GM20000 (cell line): Measurements from ENCODE around the gene AIG1.

Experiments
- DNase-seq: peaks from one replicate; pipeline ENCODE4 v3.0.0; 2012; ENCODE audit warnings: low spot score
- TF ChIP-seq, protein P1 (sequence below): IDR thresholded peaks from 2 replicates; pipeline ENCODE4 v1.5.1; 2012; ENCODE audit warnings: mild to moderate bottlenecking, control low read depth; ENCODE audit errors: extremely low read depth, missing control alignments

AIG1 gene

DNA sequence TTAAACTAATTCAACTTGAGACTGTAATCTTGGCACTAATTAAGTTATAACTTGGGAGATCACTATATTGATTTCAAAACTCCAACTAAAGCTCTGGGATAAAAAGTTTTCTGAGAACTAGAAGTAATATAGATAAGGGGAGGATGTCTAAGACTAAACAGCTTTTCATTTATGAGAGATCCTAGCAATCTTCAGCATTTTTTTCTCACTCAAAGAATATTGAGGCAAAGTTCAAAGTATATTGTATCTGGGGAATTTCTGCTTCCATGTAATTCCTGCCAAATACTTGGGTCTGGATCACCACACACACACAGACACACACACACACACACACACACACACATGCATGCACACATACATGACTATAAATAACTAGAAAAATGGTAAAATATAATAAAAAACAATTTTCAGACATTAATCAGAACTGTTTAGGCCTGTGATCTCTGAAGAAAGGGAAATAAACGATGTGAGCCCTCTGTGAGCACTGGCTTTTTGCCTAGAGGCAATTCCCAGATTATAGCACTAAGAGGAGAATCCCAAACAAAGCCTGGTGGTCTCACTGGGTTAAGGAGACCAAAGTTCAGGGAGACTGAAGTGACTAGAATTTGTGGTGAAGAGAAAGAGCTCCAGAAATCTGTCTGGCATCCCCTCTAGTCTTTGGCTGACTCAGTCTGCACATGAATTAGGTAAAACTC lies 297.0 kb downstream of the AIG1 start:
- DNase-seq: no peak
- TF ChIP-seq, protein P1, sequence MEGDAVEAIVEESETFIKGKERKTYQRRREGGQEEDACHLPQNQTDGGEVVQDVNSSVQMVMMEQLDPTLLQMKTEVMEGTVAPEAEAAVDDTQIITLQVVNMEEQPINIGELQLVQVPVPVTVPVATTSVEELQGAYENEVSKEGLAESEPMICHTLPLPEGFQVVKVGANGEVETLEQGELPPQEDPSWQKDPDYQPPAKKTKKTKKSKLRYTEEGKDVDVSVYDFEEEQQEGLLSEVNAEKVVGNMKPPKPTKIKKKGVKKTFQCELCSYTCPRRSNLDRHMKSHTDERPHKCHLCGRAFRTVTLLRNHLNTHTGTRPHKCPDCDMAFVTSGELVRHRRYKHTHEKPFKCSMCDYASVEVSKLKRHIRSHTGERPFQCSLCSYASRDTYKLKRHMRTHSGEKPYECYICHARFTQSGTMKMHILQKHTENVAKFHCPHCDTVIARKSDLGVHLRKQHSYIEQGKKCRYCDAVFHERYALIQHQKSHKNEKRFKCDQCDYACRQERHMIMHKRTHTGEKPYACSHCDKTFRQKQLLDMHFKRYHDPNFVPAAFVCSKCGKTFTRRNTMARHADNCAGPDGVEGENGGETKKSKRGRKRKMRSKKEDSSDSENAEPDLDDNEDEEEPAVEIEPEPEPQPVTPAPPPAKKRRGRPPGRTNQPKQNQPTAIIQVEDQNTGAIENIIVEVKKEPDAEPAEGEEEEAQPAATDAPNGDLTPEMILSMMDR: no peak

DNA sequence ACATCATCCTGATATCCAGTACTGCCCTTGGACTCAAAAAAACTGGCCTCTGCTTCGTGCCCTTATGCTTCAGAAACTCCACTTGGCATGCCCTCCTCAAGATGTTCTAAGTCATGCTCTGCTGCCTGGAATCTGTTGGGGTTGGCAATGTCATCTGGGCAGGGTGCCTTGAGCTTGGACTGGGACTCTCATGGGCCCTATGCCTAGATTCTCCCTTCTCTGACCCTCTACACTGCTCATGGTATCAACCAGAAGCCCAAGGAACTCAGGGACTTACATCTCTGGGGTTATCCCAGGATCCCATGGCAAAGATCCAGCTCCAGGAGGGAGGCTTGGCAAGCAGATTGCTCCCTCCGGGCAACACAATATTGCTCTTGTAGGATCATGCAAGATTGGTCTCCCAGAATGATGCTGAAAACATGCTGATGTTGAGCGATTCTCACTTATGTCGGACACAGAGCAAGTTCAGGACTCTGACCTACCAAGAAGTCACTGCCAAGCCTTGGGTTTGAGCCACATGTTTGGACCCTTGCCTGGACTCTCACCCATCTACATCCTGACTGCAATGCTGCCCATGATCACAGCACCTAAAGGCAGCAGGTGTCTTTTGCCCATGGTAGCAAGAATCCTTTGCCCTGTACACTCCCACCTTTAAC lies 301.0 kb downstream of the AIG1 start:
- TF ChIP-seq, protein P1: no peak
- no peak for DNase-seq

DNA sequence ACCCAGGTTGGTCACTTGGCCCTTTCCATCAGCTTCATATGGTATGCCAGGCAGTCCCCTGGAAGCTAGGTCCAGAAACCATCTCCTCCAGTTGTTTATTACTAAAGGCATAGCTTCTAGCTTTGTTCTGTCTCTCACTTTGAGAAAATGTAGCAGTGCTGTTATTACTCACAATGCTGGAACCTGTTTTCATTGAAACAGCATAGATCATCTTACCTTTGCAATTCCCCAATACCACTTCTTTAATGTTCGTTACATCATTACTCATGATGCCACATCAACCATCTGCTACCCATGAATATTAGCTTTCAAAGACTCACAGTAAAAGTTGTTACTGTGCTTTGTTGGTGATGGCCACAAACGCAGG lies 301.5 kb downstream of the AIG1 start:
- TF ChIP-seq, protein P1: no peak
- no peak for DNase-seq

DNA sequence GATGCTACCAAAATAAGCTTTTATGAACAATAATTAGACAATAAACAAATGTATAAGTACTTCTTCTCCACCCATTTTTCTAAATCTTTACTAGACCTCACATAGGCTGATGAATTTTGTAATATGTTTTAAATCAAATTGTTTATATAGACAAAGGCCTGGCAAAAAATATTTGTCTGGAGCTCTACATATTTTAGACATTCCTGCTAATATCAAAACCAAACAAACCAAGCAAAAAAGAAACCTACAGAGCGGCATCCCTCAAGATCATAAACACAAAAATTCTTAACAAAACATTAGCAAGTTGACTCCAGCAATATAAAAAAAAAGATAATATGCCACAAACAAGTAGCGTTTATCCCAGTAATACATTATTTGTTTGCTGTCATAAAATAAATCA lies 302.6 kb downstream of the AIG1 start:
- TF ChIP-seq, protein P1: no peak
- no peak for DNase-seq

DNA sequence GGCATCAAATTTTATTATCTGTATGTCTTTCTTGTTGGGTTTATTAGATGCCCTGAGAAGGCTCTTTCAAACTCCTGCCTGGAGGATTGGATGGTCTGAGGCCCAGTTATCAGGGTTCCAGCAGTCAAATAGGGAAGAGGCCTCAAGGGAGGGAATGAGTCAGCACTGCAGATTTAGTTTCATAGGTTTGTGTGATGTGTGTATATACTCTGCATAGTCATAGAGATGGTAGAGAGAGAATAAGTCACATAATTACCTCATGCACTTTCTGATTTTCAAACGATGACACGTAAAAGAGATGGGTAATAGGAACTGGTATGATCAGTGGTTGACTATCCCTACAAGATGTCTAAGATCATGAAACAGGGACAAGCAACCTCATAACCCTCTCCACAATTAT lies 307.7 kb downstream of the AIG1 start:
- TF ChIP-seq, protein P1: no peak
- DNase-seq: peak; percentile 61

DNA sequence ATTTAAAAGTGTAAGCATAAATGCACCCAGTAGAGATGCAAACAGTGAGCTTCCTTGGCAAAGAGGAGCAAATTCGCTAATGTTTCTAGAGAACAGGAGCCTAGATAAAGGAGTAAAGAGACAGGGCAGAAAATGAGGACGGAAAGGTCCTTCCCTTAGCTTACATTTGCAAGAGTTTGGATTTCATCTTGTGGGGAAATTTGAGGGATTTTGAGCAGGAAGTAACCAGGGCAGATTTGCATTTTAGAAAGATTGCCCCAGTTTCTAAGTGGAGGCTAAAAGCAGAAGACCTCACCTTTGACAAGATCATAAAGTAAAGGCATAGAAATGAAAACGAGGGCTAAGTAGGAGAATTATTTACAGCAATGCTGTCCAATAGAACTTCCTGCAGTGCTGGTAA lies 309.3 kb downstream of the AIG1 start:
- TF ChIP-seq, protein P1: no peak
- DNase-seq: no peak

DNA sequence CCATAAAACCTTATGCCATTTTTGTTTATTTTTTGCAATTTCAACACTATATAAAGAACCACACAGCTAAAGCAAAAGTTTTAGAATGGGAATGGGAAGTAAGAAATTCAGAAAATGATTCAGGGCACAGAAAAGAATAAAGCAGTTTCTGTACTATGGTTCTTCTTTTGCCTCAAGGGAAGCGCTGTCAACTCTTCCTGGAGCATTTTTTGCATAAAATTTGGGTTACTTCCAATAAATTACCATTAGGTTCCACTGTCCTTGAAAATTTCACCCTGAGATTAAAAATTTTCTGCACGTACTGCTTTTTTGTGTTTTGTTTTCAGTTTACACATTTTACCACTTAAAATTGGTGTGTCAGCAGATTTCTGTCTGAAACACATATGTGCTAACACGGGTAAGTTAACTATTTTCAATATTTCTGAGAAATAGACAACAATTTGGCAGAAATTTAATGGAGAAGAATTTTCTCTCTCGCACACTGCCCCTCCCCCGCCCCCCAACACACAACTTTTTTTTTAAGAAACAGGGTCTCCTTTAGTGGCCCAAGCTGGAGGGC lies 310.2 kb downstream of the AIG1 start:
- no peak for DNase-seq
- TF ChIP-seq, protein P1: no peak
